Keratinocyte (primary cell): Measurements from ENCODE around the gene SGCG. TPM values are rescaled to one million over a fixed set of nuclear protein-coding genes. Genes with fewer than 3 reads are reported as not detected.
"Not testable (repeated sequence)": the region's sequence is repeated elsewhere in the genome, so short reads cannot be mapped to it uniquely, and the experiment has no call there.

Experiments
- DNase-seq: peaks from one replicate; pipeline ENCODE4 v3.0.0-alpha.2; 2011; ENCODE audit warnings: low read depth, missing footprints, low spot score
- FAIRE-seq: peaks from 2 replicates; lab custom pipeline; 2011; peaks lifted over from hg19 to GRCh38; lab: Jason Lieb, UNC
- H2AFZ ChIP-seq: 2 replicates; pipeline ENCODE4 v1.6.0; 2012; ENCODE audit warnings: low read length, control low read depth, inconsistent platforms; ENCODE audit not compliant: control insufficient read depth
- H3K27ac ChIP-seq: 2 replicates; pipeline ENCODE4 v1.5.1; 2011; ENCODE audit warnings: low read length; ENCODE audit not compliant: control insufficient read depth, insufficient read depth
- H3K27me3 ChIP-seq: 3 replicates; pipeline ENCODE4 v1.6.0; 2011; ENCODE audit warnings: low read length; ENCODE audit not compliant: control insufficient read depth, insufficient read depth; ENCODE audit errors: extremely low read depth
- H3K36me3 ChIP-seq, 2 experiments: 2 replicates in 1 of 2; 3 replicates in 1 of 2; pipeline ENCODE4 v1.5.1; 2011; ENCODE audit warnings: low read length in 2 of 2, mild to moderate bottlenecking in 1 of 2; ENCODE audit not compliant: control insufficient read depth in 2 of 2, insufficient read depth in 2 of 2; ENCODE audit errors: extremely low read depth in 1 of 2
- H3K4me1 ChIP-seq: 3 replicates; pipeline ENCODE4 v1.5.1; 2011; ENCODE audit warnings: low read length; ENCODE audit not compliant: control insufficient read depth, insufficient read depth; ENCODE audit errors: extremely low read depth
- H3K4me2 ChIP-seq: 3 replicates; pipeline ENCODE4 v1.6.0; 2011; ENCODE audit warnings: low read depth, low read length; ENCODE audit not compliant: control insufficient read depth, insufficient read depth; ENCODE audit errors: extremely low read depth
- H3K4me3 ChIP-seq, 3 experiments: fragments of 200-600 bp in 1 of 3; sonication (generic) in 1 of 3; 2 replicates in 2 of 3; 3 replicates in 1 of 3; pipeline ENCODE4 v1.5.1; 2011 to 2016; ENCODE audit warnings: low read length in 3 of 3, mild to moderate bottlenecking in 3 of 3, control low read depth in 2 of 3, inconsistent platforms in 1 of 3, low read depth in 1 of 3, mixed read lengths in 1 of 3, mixed run types in 1 of 3, moderate library complexity in 1 of 3; ENCODE audit not compliant: control insufficient read depth in 2 of 3, insufficient read depth in 2 of 3; ENCODE audit errors: extremely low read depth in 1 of 3
- H3K79me2 ChIP-seq: 2 replicates; pipeline ENCODE4 v1.6.0; 2012; ENCODE audit warnings: low read length; ENCODE audit not compliant: control insufficient read depth, insufficient read depth
- H3K9ac ChIP-seq: 3 replicates; pipeline ENCODE4 v1.6.0; 2011; ENCODE audit warnings: low read length; ENCODE audit not compliant: control insufficient read depth, insufficient read depth; ENCODE audit errors: extremely low read depth
- H3K9me1 ChIP-seq: 3 replicates; pipeline ENCODE4 v1.6.0; 2011; ENCODE audit warnings: low read length; ENCODE audit not compliant: control insufficient read depth, insufficient read depth; ENCODE audit errors: extremely low read depth
- H3K9me3 ChIP-seq: 2 replicates; pipeline ENCODE4 v1.5.1; 2012; ENCODE audit warnings: low read depth, low read length; ENCODE audit not compliant: control insufficient read depth
- H4K20me1 ChIP-seq: 3 replicates; pipeline ENCODE4 v1.6.0; 2011; ENCODE audit warnings: low read length; ENCODE audit not compliant: control insufficient read depth, insufficient read depth; ENCODE audit errors: extremely low read depth
- CTCF ChIP-seq, 3 experiments: IDR thresholded peaks in 1 of 3; conservative IDR thresholded peaks in 1 of 3; optimal IDR thresholded peaks in 1 of 3; 2 replicates in 2 of 3; 3 replicates in 1 of 3; pipeline versions ENCODE3 to v1.5.1; 2011; ENCODE audit warnings: low read length in 3 of 3, mild to moderate bottlenecking in 3 of 3, moderate library complexity in 2 of 3, control low read depth in 1 of 3, inconsistent platforms in 1 of 3; ENCODE audit not compliant: insufficient read depth in 2 of 3; ENCODE audit errors: extremely low read depth in 1 of 3
- EZH2 ChIP-seq: IDR thresholded peaks from one replicate; pipeline ENCODE4 v1.6.1; 2012; ENCODE audit warnings: inconsistent platforms, mild to moderate bottlenecking, low read length, moderate library complexity
- dilution Hi-C: fragments of 300-500 bp; cut with MboI; formaldehyde crosslinking; loops from one replicate; pipeline ENCODE4 v1.7.0; 2020; ENCODE audit warnings: low sequenced_read_pairs; ENCODE audit not compliant: extremely low pct_ligation_motif_present
- polyA plus RNA-seq, 5 experiments: library from polyadenylated mRNA; depleted of rRNA in 3 of 5; stranded (reverse) in 3 of 5; stranded (forward) in 1 of 5; unstranded in 1 of 5; fragments of >200 nt; gene quantifications; 1 replicate in 1 of 5; 2 replicates in 3 of 5; 3 replicates in 1 of 5; pipeline versions ENCODE4 v1.2.1 to v1.2.3, GENCODE V29; 2011 to 2012; ENCODE audit warnings: missing spikeins in 2 of 5, low read depth in 1 of 5, low replicate concordance in 1 of 5

SGCG gene
- polyA plus RNA-seq, 1 donor (not counting 4 experiments of a cell fraction or from before 2014, with no cell fraction given), result not detected

- Histone ChIP-seq H3K9ac (no peak overlapping the region), H3K79me2 (no peaks in the 10 kb centered on the region), H4K20me1 (no peaks in the 10 kb centered on the region), H3K9me1 (no peaks in the 10 kb centered on the region), H3K27me3 (no peaks in the 10 kb centered on the region), H3K36me3 (no peaks in the 10 kb centered on the region), H3K4me1 (no peaks in the 10 kb centered on the region), H3K4me2 (no peak overlapping the region), H2AFZ (no peak overlapping the region), H3K4me3 (no peak overlapping the region), H3K9me3 (peaks cover 2% of the 10 kb centered on the region), H3K27ac (no peak overlapping the region)
- DNase-seq, result no peak
- TF ChIP-seq EZH2 (no peak), CTCF (optimal IDR thresholded peaks at IDR 0.05 in 1 of 3, IDR thresholded peaks at IDR 0.05 in 1 of 3, conservative IDR thresholded peaks at IDR 0.05 in 1 of 3; ENCODE audit: extremely low read depth in 1 of 3, insufficient read depth in 2 of 3, low read length in 3 of 3) (no peak)
- dilution Hi-C loops, result no loop called here
- no peak for FAIRE-seq
Observed at GRCh38 chr13:23140492-23140891, 40.3 kb upstream of the SGCG start.

GRCh38 chr13:23141964-23142363, 38.8 kb upstream of the SGCG start:
- TF ChIP-seq EZH2 (no peak), CTCF (optimal IDR thresholded peaks at IDR 0.05 in 1 of 3, IDR thresholded peaks at IDR 0.05 in 1 of 3, conservative IDR thresholded peaks at IDR 0.05 in 1 of 3; ENCODE audit: extremely low read depth in 1 of 3, insufficient read depth in 2 of 3, low read length in 3 of 3) (no peak)
- dilution Hi-C loops, result no loop called here
- H3K27me3 ChIP-seq, result no peaks in the 10 kb centered on the region

GRCh38 chr13:23142607-23143006, 38.2 kb upstream of the SGCG start:
- H3K36me3 ChIP-seq, H3K4me1 ChIP-seq, H3K4me3 ChIP-seq, H3K27me3 ChIP-seq, dilution Hi-C loops, H3K9ac ChIP-seq, H3K9me1 ChIP-seq, H3K4me2 ChIP-seq, H3K9me3 ChIP-seq, H3K27ac ChIP-seq, FAIRE-seq, H4K20me1 ChIP-seq, H3K79me2 ChIP-seq, H2AFZ ChIP-seq, DNase-seq: not testable (repeated sequence)

More at GRCh38 chr13:23141964-23142363, 38.8 kb upstream of the SGCG start:
- Histone ChIP-seq H3K9me1 (no peaks in the 10 kb centered on the region), H4K20me1 (no peaks in the 10 kb centered on the region), H3K9me3 (peaks cover 2% of the 10 kb centered on the region), H2AFZ (no peak overlapping the region), H3K9ac (no peak overlapping the region), H3K36me3 (no peaks in the 10 kb centered on the region), H3K4me2 (no peak overlapping the region), H3K79me2 (no peaks in the 10 kb centered on the region), H3K4me3 (no peak overlapping the region), H3K27ac (no peak overlapping the region), H3K4me1 (no peaks in the 10 kb centered on the region)
- FAIRE-seq (no peak), DNase-seq (no peak)
